OCI-LY7 (cell line): ENCODE measurements around the gene IDH2. TPM values are rescaled to one million over a fixed set of nuclear protein-coding genes. Genes with fewer than 3 reads are reported as not detected.
A peak's percentile ranks its signal among the peaks of the same experiment; 100 is the strongest.
"Not testable (repeated sequence)": the region's sequence is repeated elsewhere in the genome, so short reads cannot be mapped to it uniquely, and the experiment has no call there.

ENCODE experiments used
- Bru-seq: library from RNA; stranded (reverse); fragments of 400-500 nt; gene quantifications from one replicate; lab custom pipeline; 2021; lab: Mats Ljungman, UMichigan
- BruChase-seq, 2 experiments: library from RNA; stranded (reverse); fragments of 400-500 nt; gene quantifications; one replicate each; lab custom pipeline; 2021; lab: Mats Ljungman, UMichigan
- BruUV-seq: library from RNA; stranded (reverse); fragments of 400-500 nt; replicated peaks from 2 replicates; lab custom pipeline; 2021; lab: Mats Ljungman, UMichigan
- CTCF ChIA-PET: fragments of 300-600 bp; sonication (Branson Sonifier 250); formaldehyde crosslinking; loops from one replicate; lab custom pipeline; 2022; ENCODE audit warnings: antibody characterized with exemption; ENCODE audit not compliant: unreplicated experiment; lab: Charles Lee
- POLR2A ChIA-PET: fragments of 300-600 bp; sonication (Branson Sonifier 250); formaldehyde crosslinking; loops from one replicate; lab custom pipeline; 2022; ENCODE audit warnings: antibody characterized with exemption; lab: Charles Lee
- DNase-seq: peaks from one replicate; pipeline ENCODE4 v3.0.0-alpha.2; 2015; ENCODE audit warnings: low spot score
- H2AFZ ChIP-seq: fragments of 200-600 bp; sonication (generic), shearing (Covaris generic); 2 replicates; pipeline ENCODE4 v1.6.1; 2014; ENCODE audit warnings: mild to moderate bottlenecking, antibody characterized with exemption, low read length, moderate library complexity
- H3K27ac ChIP-seq: fragments of 200-600 bp; sonication (generic); 2 replicates; pipeline ENCODE4 v1.5.1; 2014; ENCODE audit warnings: mixed run types, low read depth, mild to moderate bottlenecking, moderate library complexity, low read length, inconsistent platforms; ENCODE audit not compliant: poor library complexity, severe bottlenecking
- H3K36me3 ChIP-seq: fragments of 200-600 bp; sonication (generic); 2 replicates; pipeline ENCODE4 v1.6.1; 2014; ENCODE audit warnings: mild to moderate bottlenecking, antibody characterized with exemption, low read length, moderate library complexity, mixed read lengths; ENCODE audit not compliant: insufficient read depth
- H3K4me1 ChIP-seq: fragments of 200-600 bp; sonication (generic); 2 replicates; pipeline ENCODE4 v1.5.1; 2014; ENCODE audit warnings: mild to moderate bottlenecking, low read length; ENCODE audit not compliant: insufficient read depth, poor library complexity, severe bottlenecking
- H3K4me2 ChIP-seq: fragments of 200-600 bp; sonication (generic); 2 replicates; pipeline ENCODE4 v1.6.1; 2014; ENCODE audit warnings: mild to moderate bottlenecking, low read length
- H3K4me3 ChIP-seq: fragments of 200-600 bp; sonication (generic); 2 replicates; pipeline ENCODE4 v1.5.1; 2014; ENCODE audit warnings: mild to moderate bottlenecking, low read depth, low read length; ENCODE audit not compliant: poor library complexity, severe bottlenecking
- H3K79me2 ChIP-seq: fragments of 200-600 bp; sonication (generic); 2 replicates; pipeline ENCODE4 v1.6.1; 2016; ENCODE audit warnings: low read depth, mild to moderate bottlenecking, low read length, moderate library complexity, mixed read lengths; ENCODE audit not compliant: insufficient read depth
- H3K9me2 ChIP-seq: fragments of 200-600 bp; sonication (generic); 2 replicates; pipeline ENCODE4 v1.6.1; 2016; ENCODE audit warnings: mild to moderate bottlenecking, low read length, mixed read lengths; ENCODE audit not compliant: insufficient read depth
- H3K9me3 ChIP-seq: fragments of 200-600 bp; sonication (generic); 2 replicates; pipeline ENCODE4 v1.6.1; 2014; ENCODE audit warnings: mild to moderate bottlenecking, mixed run types, low read length, mixed read lengths
- H4K20me1 ChIP-seq: fragments of 200-600 bp; sonication (generic); 2 replicates; pipeline ENCODE4 v1.6.1; 2014; ENCODE audit warnings: mild to moderate bottlenecking, antibody characterized with exemption, low read length, moderate library complexity, mixed read lengths; ENCODE audit not compliant: insufficient read depth
- EZH2phosphoT487 ChIP-seq: fragments of 200-600 bp; sonication (generic); IDR thresholded peaks from 2 replicates; pipeline ENCODE4 v1.6.1; 2018; ENCODE audit warnings: low read depth, borderline replicate concordance, mild to moderate bottlenecking, mixed run types, antibody characterized with exemption, low read length, moderate library complexity, mixed read lengths
- intact Hi-C: fragments of 100-400 bp; cut with micrococcal nuclease; formaldehyde crosslinking; loops from one replicate; pipeline ENCODE4 v1.10.0; 2022; ENCODE audit not compliant: unreplicated experiment
- long read RNA-seq: library from polyadenylated mRNA; stranded (forward); transcript quantifications from one replicate; pipeline ENCODE4 v2.0.0, GENCODE V29; 2022
- total RNA-seq, 2 experiments: library from RNA; depleted of rRNA in 1 of 2; stranded (reverse); fragments of >200 nt in 1 of 2; shearing (Covaris generic) in 1 of 2; gene quantifications; 2 replicates each; pipeline ENCODE4 v1.2.3, GENCODE V29; 2014 to 2022
- TF ChIP-seq, protein P1 (sequence below): fragments of 200-600 bp; sonication (generic); conservative IDR thresholded peaks from 2 replicates; pipeline ENCODE4 v1.5.1; 2014; ENCODE audit warnings: mild to moderate bottlenecking, antibody characterized with exemption, low read length, moderate library complexity, mixed read lengths

The IDH2 gene
- total RNA-seq (2014; rRNA removed; shearing (Covaris generic)) (204 and 220 TPM in 2 replicates), total RNA-seq (2022) (216 and 224 TPM in 2 replicates), Bru-seq, nascent RNA (percentile 75 among the genes with signal in this experiment), BruChase-seq, experiment 1, labeled RNA remaining after a 6-hour chase (percentile 87 among the genes with signal in this experiment), BruChase-seq, experiment 2, labeled RNA remaining after a 2-hour chase (percentile 72 among the genes with signal in this experiment)
- long read RNA-seq, transcript IDH2-204 (9 exons, 1,449 nt): minor isoform, 11 of 674 reads
- long read RNA-seq, transcript IDH2-201 (11 exons, 2,694 nt): major isoform, 559 of 674 reads
- long read RNA-seq, partial matches to known transcripts: 65 of 674 reads
- long read RNA-seq, other reads (novel, unspliced or antisense): 39 of 674 reads

DNA sequence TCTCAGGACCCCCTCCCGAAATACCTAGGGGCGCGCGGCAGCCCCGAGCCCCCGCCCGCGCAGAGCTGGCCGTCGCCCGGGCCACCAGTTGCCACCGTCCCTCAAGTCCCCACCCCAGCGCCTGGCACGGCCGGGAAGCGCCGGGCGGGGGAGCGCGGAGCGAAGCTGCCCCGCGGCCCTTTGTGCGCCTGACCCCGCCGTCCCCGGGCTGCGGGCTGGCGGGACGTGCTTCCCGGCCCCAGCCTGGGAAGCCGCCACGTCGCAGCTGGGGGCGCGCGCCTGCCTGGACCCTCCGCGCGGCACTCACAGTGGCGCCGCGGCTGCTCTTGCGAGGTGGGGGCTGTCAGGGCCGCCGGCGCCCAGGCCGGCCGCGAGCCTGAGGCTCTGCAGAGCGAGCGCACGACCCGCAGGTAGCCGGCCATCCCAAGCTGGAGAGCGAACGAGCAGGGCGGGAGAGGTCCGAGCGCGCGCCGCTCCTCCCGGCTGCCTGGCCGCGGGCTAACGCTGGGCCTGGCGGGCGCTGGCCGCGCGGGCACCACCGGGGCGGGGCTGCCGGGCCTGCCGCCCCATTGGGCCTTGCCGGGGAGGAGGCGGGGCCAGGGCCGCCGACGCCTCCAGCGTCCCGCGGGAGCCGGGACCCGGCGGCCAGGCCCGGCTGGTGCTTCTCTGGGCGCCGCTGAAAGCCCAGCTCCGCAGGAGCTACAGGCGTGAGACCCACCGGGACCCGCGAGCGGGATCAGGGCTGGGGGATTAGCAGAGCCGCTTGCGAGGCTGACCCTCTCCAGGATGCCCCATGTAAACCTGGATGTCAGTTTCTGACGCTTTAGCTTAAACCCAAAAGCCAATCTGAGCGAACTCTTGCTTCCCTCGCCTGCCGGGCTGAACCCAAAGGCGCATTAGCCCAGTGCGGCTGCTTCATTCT is at the start of gene IDH2:
TSS of gene IDH2 (minus strand) at position 500 of the 922 bp plus-strand sequence. CDS start at position 422, 78 bp downstream.
- TF ChIP-seq, protein P1, sequence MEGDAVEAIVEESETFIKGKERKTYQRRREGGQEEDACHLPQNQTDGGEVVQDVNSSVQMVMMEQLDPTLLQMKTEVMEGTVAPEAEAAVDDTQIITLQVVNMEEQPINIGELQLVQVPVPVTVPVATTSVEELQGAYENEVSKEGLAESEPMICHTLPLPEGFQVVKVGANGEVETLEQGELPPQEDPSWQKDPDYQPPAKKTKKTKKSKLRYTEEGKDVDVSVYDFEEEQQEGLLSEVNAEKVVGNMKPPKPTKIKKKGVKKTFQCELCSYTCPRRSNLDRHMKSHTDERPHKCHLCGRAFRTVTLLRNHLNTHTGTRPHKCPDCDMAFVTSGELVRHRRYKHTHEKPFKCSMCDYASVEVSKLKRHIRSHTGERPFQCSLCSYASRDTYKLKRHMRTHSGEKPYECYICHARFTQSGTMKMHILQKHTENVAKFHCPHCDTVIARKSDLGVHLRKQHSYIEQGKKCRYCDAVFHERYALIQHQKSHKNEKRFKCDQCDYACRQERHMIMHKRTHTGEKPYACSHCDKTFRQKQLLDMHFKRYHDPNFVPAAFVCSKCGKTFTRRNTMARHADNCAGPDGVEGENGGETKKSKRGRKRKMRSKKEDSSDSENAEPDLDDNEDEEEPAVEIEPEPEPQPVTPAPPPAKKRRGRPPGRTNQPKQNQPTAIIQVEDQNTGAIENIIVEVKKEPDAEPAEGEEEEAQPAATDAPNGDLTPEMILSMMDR: no peak
- TF ChIP-seq EZH2phosphoT487: no peak
- ChIA-PET POLR2A (interaction anchor here (0.6 to 1.1 kb wide), 8 partner anchors 9 to 757 kb away, joined by 3 to 7 read pairs (median 4); partner anchors contain the start of genes CIB1 and GDPGP1), CTCF (interaction anchor here (1.1 kb wide), 1 partner anchor 55 kb away, joined by 3 read pairs; no protein-coding TSS in a partner anchor)
- H3K4me3 ChIP-seq: peak within 1 kb of the TSS; percentile 89
- peak; percentile 84 for DNase-seq
- intact Hi-C loops: loop anchor here (5.0 kb wide), 2 partner anchors 90 to 130 kb away; partner anchors contain the start of genes CIB1 and GDPGP1
- H4K20me1 ChIP-seq: no peaks in the 10 kb centered on the region
- H3K4me2 ChIP-seq: peak within 1 kb of the TSS; percentile 95
- no peaks in the 10 kb centered on the region for H3K9me2 ChIP-seq
- peak within 1 kb of the TSS; percentile 99 for H3K27ac ChIP-seq
- H2AFZ ChIP-seq: peak within 1 kb of the TSS; percentile 78
- no peaks in the 10 kb centered on the region for H3K36me3 ChIP-seq
- no TSS peak for BruUV-seq
- no peaks in the 10 kb centered on the region for H3K9me3 ChIP-seq
- peaks cover 56% of the 10 kb centered on the region for H3K4me1 ChIP-seq
- H3K79me2 ChIP-seq: peaks cover 31% of the 10 kb centered on the region

DNA sequence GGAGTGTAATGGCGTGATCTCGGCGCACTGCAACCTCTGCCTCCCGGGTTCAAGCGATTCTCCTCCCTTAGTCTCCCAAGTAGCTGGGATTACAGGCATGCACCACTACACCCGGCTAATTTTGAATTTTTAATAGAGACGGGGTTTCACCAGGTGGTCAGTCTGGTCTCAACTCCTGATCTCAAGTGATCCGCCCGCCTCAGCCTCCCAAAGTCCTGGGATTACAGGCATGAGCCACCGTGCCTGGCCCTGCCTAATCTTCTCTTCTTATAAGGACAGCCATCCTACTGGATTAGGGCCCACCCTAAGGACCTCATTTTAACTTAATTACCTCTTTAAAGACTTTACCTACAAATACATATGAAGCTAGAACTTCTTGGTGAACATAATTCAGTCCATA is 48.3 kb upstream of the IDH2 start:
- H2AFZ ChIP-seq, CTCF ChIA-PET, H3K9me2 ChIP-seq, DNase-seq, intact Hi-C loops, H3K9me3 ChIP-seq, H3K4me3 ChIP-seq, H3K27ac ChIP-seq, H3K36me3 ChIP-seq, H3K79me2 ChIP-seq, H3K4me2 ChIP-seq, BruUV-seq, H3K4me1 ChIP-seq, H4K20me1 ChIP-seq: not testable (repeated sequence)
- POLR2A ChIA-PET: interaction anchor here (1.2 kb wide), 3 partner anchors 13 to 136 kb away, joined by 3 to 4 read pairs (median 4); no protein-coding TSS in a partner anchor
